Astrocyte of the cerebellum (primary cell): ENCODE data around the gene CHID1.

Experiments used
- DNase-seq: peaks from one replicate; pipeline ENCODE4 v3.0.0-alpha.2; 2011; ENCODE audit warnings: low read depth
- H3K4me3 ChIP-seq: 2 replicates; pipeline ENCODE4 v1.5.1; 2011; ENCODE audit warnings: mild to moderate bottlenecking, low read depth, low read length, moderate library complexity
- in situ Hi-C: cut with HindIII; loops from 2 replicates; pipeline ENCODE4 v1.10.0; 2017; ENCODE audit warnings: low sequenced_read_pairs
- TF ChIP-seq, protein P1 (sequence below): IDR thresholded peaks from 2 replicates; pipeline ENCODE4 v1.5.1; 2012; ENCODE audit warnings: low read length, low read depth, moderate library complexity, mild to moderate bottlenecking; ENCODE audit errors: missing control alignments

Gene CHID1

DNA sequence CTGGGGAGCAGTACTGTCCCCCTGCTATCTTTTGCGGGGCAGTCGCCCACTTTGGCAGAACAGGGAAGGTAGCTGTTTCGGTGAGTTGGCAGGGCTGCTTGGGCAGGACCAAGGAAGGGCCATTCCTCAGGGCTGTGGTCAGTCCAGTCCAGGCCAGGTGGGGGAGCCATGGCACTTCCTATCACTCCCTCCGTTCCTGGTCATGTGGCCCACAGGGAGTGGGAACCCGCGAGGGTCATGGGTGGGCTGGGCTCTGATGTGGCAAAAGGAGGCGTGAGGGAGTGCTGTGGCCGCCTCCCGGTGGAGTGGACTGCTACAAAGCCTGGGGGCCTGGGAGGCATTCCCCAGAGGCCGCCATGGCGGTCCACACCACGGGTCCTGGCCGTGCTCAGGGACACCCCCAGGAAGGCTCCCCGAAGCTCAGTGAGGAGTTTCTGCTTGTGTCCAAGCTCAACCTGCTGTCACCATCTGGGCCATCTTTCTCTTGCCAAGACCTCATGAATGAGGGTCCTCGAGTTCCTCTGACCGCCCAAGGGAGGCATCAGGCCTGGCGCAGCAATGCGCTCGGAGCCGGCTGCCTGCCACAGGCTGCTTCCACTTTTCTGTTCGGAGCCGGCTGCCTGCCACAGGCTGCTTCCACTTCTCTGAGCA, 11.9 kb downstream of the CHID1 start:
- in situ Hi-C loops = no loop called here
- TF ChIP-seq, protein P1, sequence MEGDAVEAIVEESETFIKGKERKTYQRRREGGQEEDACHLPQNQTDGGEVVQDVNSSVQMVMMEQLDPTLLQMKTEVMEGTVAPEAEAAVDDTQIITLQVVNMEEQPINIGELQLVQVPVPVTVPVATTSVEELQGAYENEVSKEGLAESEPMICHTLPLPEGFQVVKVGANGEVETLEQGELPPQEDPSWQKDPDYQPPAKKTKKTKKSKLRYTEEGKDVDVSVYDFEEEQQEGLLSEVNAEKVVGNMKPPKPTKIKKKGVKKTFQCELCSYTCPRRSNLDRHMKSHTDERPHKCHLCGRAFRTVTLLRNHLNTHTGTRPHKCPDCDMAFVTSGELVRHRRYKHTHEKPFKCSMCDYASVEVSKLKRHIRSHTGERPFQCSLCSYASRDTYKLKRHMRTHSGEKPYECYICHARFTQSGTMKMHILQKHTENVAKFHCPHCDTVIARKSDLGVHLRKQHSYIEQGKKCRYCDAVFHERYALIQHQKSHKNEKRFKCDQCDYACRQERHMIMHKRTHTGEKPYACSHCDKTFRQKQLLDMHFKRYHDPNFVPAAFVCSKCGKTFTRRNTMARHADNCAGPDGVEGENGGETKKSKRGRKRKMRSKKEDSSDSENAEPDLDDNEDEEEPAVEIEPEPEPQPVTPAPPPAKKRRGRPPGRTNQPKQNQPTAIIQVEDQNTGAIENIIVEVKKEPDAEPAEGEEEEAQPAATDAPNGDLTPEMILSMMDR = peak; percentile 25
- no peak overlapping the region for H3K4me3 ChIP-seq
- DNase-seq = no peak

DNA sequence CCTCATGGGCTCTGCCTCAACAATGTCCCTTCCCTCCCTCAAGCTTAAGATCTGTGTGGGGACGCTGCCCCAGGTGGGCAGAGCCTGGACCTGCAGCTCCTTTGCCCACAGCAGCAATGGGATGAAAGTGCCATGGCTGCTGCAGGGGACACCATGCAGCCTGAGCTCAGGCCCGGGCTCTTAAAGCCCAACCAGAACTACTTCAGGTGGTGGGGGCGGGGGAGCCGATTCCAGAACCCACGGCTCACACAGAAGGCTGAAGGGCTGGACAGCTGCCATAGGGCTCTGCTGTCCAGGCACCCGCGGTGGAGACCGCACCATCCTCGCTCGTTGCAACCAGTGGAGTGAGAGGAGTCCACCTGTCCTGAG, 12.5 kb downstream of the CHID1 start:
- TF ChIP-seq, protein P1 = peak; percentile 59
- in situ Hi-C loops = no loop called here
- H3K4me3 ChIP-seq = no peak overlapping the region
- DNase-seq = no peak

DNA sequence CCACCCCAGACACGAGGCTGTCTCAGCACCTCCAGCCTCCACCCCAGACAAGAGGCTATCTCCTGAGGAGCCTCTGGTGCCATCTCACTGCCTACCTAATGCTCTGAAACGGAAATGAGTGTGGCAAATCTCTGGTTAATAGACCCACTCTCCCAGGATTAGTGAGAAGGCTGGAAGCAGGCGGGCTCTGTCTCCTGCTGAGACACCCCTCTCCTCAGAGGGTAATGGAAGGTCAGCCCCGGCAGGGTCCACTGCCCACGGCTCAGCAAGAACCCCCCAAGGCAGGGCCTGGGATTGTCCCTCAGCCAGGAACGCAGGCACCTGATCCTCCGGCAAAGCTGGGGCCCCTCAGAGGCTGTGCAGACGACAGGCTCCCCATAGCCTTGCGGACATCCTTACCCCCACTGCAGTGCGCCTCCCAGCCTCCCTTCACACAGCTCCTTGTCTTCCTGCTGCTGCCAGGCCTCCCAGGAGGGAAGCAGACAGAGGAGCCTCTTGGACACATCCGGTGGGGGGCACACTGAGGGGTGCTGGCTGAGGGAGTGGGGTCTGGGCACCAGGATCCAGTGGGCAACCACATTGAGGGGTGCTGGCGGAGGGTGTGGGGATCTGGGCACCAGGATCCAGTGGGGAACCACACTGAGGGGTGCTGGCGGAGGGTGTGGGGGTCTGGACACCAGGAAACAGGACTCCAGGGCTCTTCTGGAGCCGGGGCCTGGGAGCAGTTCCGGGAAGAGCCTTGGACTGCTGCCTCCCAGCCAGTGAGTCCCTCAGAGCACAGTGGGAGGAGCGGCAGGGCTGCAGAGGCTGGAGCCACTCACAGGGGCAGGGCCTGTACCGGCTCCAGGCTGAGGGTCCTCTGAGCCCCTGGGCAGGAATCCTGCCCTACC, 13.1 kb downstream of the CHID1 start:
- TF ChIP-seq, protein P1 = no peak
- in situ Hi-C loops = no loop called here
- DNase-seq = no peak
- no peak overlapping the region for H3K4me3 ChIP-seq

DNA sequence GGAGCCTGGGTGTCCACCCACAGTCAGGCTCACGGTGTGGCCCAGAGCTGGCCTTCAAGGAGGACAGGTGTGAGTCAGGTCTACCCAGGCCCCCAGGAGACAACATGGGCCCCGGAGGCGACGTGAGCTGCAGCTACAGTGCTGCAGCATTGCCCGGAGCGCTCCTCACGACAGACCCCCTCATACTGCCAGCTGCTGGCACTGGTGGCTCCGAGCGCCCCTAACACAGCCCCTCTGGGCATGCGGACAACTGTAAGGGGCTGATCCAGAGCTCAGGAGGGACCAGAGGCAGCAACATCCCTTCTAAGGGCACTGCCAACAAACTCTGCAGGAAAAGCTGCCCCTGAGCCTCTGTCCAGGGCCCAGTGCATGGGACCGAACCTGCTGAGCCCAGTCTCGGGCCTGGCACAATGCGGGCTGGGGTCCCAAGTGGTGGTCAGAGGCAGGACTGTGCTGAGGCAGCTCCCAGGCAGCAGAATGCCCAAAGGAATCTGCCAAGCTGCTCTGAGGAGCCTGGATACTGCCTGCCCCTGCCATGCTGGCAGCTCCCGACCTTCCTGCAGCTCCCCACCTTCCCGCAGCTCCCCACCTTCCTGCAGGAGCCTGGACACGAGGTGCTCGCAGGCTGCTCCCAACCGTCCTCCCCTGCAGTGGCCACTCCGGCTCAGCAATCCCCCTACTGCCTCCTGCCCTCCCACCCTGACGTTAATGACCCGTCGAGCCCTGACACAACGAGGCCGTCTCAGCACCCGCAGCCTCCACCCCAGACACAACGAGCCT, 15.1 kb downstream of the CHID1 start:
- no peak overlapping the region for H3K4me3 ChIP-seq
- in situ Hi-C loops = no loop called here
- TF ChIP-seq, protein P1 = no peak
- DNase-seq = no peak

DNA sequence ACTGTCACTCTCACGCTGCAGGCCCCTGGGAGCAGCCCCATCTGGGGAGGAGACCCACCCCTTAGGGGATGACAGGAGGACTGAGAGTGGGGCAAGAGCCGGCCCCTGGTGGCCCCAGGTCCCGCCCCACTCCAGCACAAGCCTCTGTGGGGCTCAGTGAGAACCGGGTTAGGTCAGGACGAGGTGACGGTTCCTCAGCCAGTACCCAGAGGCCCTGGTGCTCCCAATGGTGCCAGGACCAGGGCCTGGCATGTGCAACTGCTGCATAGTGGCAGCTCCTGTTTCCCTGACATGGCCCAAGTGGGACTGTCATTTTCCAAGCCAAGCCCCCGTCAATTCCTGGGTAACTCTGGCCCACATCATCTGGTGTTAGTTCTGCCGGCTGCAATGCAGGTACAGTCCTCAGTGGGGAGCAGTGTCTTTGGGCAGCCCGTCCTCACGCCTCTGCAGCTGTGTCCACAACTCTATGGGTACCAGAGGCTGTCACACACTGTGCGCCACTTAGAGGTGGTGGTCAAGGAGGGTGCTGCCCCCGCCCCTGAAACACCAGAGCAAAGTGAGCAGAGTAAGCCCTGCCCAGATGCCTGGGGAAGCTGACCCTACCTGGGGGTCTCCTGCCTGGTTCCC, 15.9 kb downstream of the CHID1 start:
- in situ Hi-C loops = no loop called here
- TF ChIP-seq, protein P1 = no peak
- no peak overlapping the region for H3K4me3 ChIP-seq
- no peak for DNase-seq
